ENCODE measurements around the gene CDK5. TPM values are rescaled to one million over a fixed set of nuclear protein-coding genes. Genes with fewer than 3 reads are reported as not detected.

The CDK5 gene
- total and polyA plus RNA-seq, 2 of the 13 experiments (the other 11 are each of a cell fraction or from before 2014, with no cell fraction given) = 16.4 to 21.3 TPM

DNA sequence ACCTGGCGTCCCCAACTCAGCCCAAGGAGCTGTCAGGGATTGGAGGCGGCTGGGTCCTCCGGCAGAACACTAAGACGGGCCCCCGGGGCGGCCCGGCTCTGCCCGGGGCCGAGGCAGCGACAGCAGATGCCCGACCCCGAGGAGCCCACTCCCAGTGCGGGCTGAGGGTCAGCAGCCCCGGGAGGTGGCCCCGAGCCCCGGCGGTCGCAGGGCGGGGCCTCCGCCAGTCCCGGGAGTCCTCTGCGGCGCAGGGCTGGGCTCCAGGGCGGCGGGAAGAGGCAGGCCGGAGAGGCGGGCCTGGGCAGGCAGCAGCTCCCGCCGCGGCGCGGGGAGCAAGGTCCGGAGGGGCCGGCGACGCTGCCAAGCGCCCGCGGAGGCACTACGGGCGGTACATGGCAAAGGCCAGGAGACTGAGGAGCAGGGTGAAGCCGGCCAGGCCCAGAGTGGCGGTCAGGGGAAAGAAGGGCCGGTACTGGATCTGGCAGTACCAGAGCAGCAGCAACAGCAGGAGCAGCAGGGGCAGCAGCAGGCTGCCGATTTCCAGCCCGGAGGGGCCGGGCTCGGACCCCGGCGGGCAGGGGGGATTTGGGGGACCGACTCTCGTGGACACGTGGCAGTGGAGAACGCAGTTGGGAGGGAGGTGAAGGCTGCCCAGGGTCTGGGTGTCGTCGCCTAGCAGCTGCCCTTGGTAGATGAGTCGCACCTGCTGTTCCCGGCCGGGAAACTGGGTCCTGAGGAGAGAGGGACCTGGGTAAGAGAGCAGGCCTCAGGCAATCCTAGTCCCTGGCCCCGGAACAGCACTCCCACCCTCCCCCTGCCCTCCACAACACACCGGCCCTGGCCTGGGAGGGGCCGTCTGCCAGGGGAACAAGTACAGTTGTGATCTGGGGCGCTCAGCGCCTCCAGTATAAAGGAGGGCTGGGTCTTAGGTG is 23.7 kb upstream of the CDK5 start (continued):
- TF ChIP-seq, protein P1, sequence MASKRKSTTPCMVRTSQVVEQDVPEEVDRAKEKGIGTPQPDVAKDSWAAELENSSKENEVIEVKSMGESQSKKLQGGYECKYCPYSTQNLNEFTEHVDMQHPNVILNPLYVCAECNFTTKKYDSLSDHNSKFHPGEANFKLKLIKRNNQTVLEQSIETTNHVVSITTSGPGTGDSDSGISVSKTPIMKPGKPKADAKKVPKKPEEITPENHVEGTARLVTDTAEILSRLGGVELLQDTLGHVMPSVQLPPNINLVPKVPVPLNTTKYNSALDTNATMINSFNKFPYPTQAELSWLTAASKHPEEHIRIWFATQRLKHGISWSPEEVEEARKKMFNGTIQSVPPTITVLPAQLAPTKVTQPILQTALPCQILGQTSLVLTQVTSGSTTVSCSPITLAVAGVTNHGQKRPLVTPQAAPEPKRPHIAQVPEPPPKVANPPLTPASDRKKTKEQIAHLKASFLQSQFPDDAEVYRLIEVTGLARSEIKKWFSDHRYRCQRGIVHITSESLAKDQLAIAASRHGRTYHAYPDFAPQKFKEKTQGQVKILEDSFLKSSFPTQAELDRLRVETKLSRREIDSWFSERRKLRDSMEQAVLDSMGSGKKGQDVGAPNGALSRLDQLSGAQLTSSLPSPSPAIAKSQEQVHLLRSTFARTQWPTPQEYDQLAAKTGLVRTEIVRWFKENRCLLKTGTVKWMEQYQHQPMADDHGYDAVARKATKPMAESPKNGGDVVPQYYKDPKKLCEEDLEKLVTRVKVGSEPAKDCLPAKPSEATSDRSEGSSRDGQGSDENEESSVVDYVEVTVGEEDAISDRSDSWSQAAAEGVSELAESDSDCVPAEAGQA (IDR thresholded peaks at IDR 0.05; ENCODE audit: low read depth) = no peak
- TF ChIP-seq, protein P1 (CRISPR knock-in tag; IDR thresholded peaks at IDR 0.05; ENCODE audit: borderline replicate concordance) = no peak
- no peak for TF ChIP-seq PAX8 (CRISPR knock-in tag; IDR thresholded peaks at IDR 0.05; ENCODE audit: borderline replicate concordance)
- TF ChIP-seq ZSCAN29 (CRISPR knock-in tag; conservative IDR thresholded peaks at IDR 0.05) = 0 out of 2 replicates have a peak, but pooled peaks have one; percentile 64
- no peak for TF ChIP-seq IKZF1 (IDR thresholded peaks at IDR 0.05)
- peak; percentile 84 for TF ChIP-seq AGO2 (optimal IDR thresholded peaks at IDR 0.05; ENCODE audit: low read depth, low read length)
- no peak for TF ChIP-seq SP2 (CRISPR knock-in tag; IDR thresholded peaks at IDR 0.05)
- TF ChIP-seq, protein P2, sequence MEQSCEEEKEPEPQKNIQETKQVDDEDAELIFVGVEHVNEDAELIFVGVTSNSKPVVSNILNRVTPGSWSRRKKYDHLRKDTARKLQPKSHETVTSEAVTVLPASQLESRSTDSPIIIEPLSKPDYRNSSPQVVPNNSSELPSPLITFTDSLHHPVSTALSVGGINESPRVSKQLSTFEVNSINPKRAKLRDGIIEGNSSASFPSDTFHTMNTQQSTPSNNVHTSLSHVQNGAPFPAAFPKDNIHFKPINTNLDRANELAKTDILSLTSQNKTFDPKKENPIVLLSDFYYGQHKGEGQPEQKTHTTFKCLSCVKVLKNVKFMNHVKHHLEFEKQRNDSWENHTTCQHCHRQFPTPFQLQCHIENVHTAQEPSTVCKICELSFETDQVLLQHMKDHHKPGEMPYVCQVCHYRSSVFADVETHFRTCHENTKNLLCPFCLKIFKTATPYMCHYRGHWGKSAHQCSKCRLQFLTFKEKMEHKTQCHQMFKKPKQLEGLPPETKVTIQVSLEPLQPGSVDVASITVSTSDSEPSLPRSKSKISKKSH (CRISPR knock-in tag; IDR thresholded peaks at IDR 0.05; ENCODE audit: borderline replicate concordance) = no peak
- no peak for TF ChIP-seq SAFB2 (CRISPR knock-in tag; IDR thresholded peaks at IDR 0.05; ENCODE audit: borderline replicate concordance, low read depth)
- no peak for TF ChIP-seq PAF1 (CRISPR knock-in tag; IDR thresholded peaks at IDR 0.05)
- TF ChIP-seq ZNF543 (CRISPR knock-in tag; IDR thresholded peaks at IDR 0.05) = no peak
- TF ChIP-seq, protein P3, sequence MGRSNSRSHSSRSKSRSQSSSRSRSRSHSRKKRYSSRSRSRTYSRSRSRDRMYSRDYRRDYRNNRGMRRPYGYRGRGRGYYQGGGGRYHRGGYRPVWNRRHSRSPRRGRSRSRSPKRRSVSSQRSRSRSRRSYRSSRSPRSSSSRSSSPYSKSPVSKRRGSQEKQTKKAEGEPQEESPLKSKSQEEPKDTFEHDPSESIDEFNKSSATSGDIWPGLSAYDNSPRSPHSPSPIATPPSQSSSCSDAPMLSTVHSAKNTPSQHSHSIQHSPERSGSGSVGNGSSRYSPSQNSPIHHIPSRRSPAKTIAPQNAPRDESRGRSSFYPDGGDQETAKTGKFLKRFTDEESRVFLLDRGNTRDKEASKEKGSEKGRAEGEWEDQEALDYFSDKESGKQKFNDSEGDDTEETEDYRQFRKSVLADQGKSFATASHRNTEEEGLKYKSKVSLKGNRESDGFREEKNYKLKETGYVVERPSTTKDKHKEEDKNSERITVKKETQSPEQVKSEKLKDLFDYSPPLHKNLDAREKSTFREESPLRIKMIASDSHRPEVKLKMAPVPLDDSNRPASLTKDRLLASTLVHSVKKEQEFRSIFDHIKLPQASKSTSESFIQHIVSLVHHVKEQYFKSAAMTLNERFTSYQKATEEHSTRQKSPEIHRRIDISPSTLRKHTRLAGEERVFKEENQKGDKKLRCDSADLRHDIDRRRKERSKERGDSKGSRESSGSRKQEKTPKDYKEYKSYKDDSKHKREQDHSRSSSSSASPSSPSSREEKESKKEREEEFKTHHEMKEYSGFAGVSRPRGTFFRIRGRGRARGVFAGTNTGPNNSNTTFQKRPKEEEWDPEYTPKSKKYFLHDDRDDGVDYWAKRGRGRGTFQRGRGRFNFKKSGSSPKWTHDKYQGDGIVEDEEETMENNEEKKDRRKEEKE (IDR thresholded peaks at IDR 0.05) = no peak
- peak; percentile 27; the same call in 1 of the 2 replicates for TF ChIP-seq DMAP1 (CRISPR knock-in tag; IDR thresholded peaks at IDR 0.05)
- 0 out of 2 replicates have a peak, but pooled peaks have one; percentile 62 for TF ChIP-seq MTF2 (CRISPR knock-in tag; IDR thresholded peaks at IDR 0.05; ENCODE audit: borderline replicate concordance)
- no peak for TF ChIP-seq YY1 (IDR thresholded peaks at IDR 0.05; ENCODE audit: insufficient read depth, insufficient replicate concordance, low read depth, low read length)
- no peak for TF ChIP-seq FOSL1 (CRISPR knock-in tag; IDR thresholded peaks at IDR 0.05; ENCODE audit: borderline replicate concordance)
- TF ChIP-seq ZNF354B (CRISPR knock-in tag; IDR thresholded peaks at IDR 0.05) = no peak
- peak; percentile 1; the same call in 1 of the 2 replicates for TF ChIP-seq NR2C2 (CRISPR knock-in tag; IDR thresholded peaks at IDR 0.05; ENCODE audit: borderline replicate concordance)
- no peak for TF ChIP-seq ZBTB1 (CRISPR knock-in tag; IDR thresholded peaks at IDR 0.05; ENCODE audit: borderline replicate concordance)

Measured in HepG2 (cell line).